Retinal pigment epithelial cell (primary cell): ENCODE results near the gene BEND3.

ENCODE experiments used
- DNase-seq: peaks from one replicate; pipeline ENCODE4 v3.0.0-alpha.2; 2010; ENCODE audit warnings: low read depth
- H3K4me3 ChIP-seq: 2 replicates; pipeline ENCODE4 v1.5.1; 2011; ENCODE audit warnings: mild to moderate bottlenecking, low read length, control low read depth, moderate library complexity
- TF ChIP-seq, protein P1 (sequence below): conservative IDR thresholded peaks from 2 replicates; pipeline ENCODE4 v1.5.1; 2011; ENCODE audit warnings: low read depth, low read length, control low read depth, inconsistent platforms

Gene BEND3

DNA sequence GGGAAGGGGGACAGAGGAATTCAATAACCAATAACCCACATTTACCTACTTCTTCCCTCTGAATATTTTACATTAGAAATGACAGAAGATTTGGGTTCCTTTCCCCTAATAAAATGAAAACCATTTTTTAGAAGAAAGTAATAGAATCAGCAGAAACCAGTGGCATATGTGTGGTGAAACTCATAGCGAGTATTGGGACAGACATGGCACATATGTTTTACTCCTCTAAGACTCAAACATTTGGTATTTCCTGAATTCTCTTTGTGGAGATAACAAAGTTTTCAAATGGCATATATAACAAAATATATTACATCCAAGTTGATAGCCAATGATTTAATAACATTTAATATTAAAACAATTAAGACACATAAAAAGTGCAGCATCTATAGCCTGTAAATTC lies 12.9 kb upstream of the BEND3 start:
- no peak overlapping the region for H3K4me3 ChIP-seq
- TF ChIP-seq, protein P1, sequence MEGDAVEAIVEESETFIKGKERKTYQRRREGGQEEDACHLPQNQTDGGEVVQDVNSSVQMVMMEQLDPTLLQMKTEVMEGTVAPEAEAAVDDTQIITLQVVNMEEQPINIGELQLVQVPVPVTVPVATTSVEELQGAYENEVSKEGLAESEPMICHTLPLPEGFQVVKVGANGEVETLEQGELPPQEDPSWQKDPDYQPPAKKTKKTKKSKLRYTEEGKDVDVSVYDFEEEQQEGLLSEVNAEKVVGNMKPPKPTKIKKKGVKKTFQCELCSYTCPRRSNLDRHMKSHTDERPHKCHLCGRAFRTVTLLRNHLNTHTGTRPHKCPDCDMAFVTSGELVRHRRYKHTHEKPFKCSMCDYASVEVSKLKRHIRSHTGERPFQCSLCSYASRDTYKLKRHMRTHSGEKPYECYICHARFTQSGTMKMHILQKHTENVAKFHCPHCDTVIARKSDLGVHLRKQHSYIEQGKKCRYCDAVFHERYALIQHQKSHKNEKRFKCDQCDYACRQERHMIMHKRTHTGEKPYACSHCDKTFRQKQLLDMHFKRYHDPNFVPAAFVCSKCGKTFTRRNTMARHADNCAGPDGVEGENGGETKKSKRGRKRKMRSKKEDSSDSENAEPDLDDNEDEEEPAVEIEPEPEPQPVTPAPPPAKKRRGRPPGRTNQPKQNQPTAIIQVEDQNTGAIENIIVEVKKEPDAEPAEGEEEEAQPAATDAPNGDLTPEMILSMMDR, result no peak
- DNase-seq, result no peak

DNA sequence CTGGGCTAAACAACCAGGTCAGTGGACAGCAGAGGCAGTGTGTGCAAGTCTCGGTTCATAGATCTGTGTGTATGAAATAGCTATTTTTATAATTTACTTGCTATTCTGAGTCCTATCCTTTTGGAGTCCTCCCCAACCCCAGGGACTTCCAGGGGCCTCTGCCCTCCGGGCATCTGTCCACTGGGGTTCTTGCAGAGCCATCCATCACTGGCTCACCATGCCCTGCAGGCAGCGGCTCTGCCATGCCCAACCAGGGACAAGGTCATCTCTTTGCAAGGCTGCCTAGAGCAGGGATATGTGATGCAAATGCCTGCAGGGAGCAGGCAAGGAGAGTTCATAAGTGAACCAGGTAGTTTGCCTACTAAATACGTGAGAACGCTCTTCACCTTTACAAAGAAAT lies 10.5 kb upstream of the BEND3 start:
- H3K4me3 ChIP-seq, result no peak overlapping the region
- TF ChIP-seq, protein P1, result no peak
- DNase-seq, result no peak

DNA sequence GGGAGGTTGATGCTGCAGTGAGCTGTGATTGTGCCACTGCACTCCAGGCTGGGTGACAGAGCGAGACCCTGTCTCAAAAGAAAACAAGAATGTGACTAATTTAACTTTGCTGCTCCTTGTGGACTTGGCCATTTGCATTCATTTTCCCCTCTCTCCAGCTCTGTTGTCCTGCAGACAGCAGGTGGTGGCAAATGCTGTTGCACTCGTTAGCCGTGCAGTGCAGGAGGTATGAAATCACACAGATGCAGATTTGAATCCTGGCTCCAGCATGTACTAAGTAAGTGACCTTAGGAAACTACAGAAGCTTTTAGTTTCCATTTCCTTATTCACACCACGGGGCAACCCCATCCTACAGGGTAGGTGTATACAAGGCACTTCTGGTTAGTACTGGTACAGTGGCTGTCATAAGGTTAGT lies 9.6 kb upstream of the BEND3 start:
- TF ChIP-seq, protein P1, result no peak
- H3K4me3 ChIP-seq, result no peak overlapping the region
- no peak for DNase-seq

DNA sequence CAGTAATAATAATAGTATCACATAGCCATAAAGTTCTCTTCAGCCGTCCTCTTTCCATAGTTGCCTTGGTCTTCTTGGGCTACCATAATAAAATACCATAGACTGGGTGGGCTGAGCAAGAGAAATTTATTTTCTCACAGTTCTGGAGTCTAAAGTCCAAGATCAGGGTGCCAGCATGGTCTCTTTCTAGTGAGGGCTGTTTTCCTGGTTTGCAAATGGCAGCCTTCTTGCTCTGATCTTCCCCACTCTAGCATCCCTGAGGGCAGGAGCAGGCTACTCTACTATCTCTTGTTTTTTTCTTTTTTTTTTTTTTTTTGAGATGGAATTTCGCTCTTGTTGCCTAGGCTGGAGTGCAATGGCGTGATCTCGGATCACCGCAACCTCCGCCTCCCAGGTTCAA lies 8.2 kb upstream of the BEND3 start:
- TF ChIP-seq, protein P1, result no peak
- no peak for DNase-seq
- H3K4me3 ChIP-seq, result no peak overlapping the region

DNA sequence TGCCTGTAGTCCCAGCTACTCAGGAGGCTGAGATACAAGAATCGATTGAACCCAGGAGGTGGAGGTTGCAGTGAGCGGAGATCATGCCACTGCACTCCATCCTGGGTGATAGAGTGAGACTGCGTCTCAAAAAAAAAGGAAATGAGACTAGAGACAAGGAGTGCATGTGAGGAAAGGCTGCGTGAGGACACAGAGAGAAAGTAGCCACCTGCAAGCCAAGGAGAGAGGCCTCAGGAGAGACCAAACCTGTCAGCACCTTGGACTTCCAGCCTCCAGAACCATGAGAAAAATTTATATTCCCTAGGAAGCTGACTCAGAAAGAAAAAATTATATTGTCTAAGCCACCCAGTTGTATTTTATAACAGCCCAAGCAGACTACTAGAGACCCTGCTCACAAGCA lies 7.4 kb upstream of the BEND3 start:
- no peak for DNase-seq
- TF ChIP-seq, protein P1, result no peak
- H3K4me3 ChIP-seq, result no peak overlapping the region

DNA sequence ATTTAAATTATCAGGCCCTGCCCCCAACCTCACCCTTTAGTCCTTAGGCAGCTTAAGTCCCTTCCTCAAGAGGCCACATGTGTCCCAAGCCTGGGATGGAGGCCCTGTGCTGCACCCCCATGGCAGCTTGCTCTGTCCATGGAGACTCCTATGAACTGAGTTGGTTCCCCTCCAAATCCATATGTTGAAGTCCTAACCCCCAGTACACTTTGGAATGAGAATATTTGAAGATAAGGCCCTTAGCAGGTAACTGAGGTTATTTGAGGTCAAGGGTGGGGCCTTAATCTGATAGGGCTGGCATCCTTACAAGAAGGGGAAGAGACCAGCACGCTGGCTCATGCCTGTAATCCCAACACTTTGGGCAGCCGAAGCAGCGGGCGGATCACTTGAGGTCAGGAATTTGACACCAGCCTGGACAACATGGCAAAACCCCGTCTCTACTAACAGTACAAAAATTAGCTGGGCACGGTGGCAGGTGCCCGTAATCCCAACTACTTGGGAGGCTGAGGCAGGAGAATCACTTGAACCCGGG lies 6.7 kb upstream of the BEND3 start:
- TF ChIP-seq, protein P1, result no peak
- H3K4me3 ChIP-seq, result no peak overlapping the region
- DNase-seq, result no peak

DNA sequence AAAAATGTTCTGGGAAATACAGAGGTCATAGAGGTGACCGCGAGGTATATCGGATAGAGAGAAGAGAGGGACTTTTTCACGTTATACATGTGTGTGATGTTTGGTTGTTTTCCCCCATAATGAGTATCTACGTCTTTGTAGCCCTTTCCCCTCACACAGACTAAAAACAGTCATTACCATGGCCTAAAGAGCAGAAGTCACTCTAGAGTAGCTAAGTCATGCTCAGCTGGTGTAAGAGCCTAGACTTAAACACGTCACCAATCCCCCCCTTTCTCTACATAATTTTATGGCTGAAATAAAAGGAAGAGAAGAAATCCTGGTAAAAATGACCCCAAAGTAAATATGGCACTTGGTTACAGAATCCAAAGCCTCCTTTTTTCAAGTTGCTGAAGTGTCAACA lies 6.0 kb upstream of the BEND3 start:
- no peak overlapping the region for H3K4me3 ChIP-seq
- DNase-seq, result no peak
- TF ChIP-seq, protein P1, result no peak
